Stimulated activated memory B cell treated with anti-CD40 and anti-IgM and Interleukin-4, amounts not matched to agents 10 μg/mL and 1 μg/mL and 100 μg/mL, for 72 hours (primary cell): ENCODE results near the gene ZMYND19.

ENCODE experiments used
- ATAC-seq: fragments of 150-1000 bp; cut with Tn5 transposase; 2 replicates; pipeline ENCODE4 v1.10.0; 2021
- H3K27ac Mint-ChIP-seq: one replicate; pipeline ENCODE4 v1.8.0; 2022; ENCODE audit warnings: mild to moderate bottlenecking, mixed read lengths
- H3K27me3 Mint-ChIP-seq: one replicate; pipeline ENCODE4 v1.8.0; 2022; ENCODE audit warnings: mixed read lengths
- H3K36me3 Mint-ChIP-seq: one replicate; pipeline ENCODE4 v1.8.0; 2022; ENCODE audit warnings: mixed read lengths
- H3K4me1 Mint-ChIP-seq: one replicate; pipeline ENCODE4 v1.8.0; 2022; ENCODE audit warnings: mixed read lengths
- H3K4me3 Mint-ChIP-seq: one replicate; pipeline ENCODE4 v1.8.0; 2022; ENCODE audit warnings: mild to moderate bottlenecking, moderate library complexity, mixed read lengths
- H3K9me3 Mint-ChIP-seq: one replicate; pipeline ENCODE4 v1.8.0; 2022; ENCODE audit warnings: mixed read lengths

The ZMYND19 gene

GRCh38 chr9:137619240-137620047, 29.1 kb upstream of the ZMYND19 start:
- peak; percentile 61 for ATAC-seq
- Mint-ChIP-seq H3K4me1 (peaks cover 43% of the 10 kb centered on the region), H3K36me3 (peaks cover 12% of the 10 kb centered on the region), H3K27ac (peak overlapping the region; percentile 86), H3K27me3 (no peaks in the 10 kb centered on the region), H3K4me3 (peak overlapping the region; percentile 85), H3K9me3 (no peaks in the 10 kb centered on the region)

DNA sequence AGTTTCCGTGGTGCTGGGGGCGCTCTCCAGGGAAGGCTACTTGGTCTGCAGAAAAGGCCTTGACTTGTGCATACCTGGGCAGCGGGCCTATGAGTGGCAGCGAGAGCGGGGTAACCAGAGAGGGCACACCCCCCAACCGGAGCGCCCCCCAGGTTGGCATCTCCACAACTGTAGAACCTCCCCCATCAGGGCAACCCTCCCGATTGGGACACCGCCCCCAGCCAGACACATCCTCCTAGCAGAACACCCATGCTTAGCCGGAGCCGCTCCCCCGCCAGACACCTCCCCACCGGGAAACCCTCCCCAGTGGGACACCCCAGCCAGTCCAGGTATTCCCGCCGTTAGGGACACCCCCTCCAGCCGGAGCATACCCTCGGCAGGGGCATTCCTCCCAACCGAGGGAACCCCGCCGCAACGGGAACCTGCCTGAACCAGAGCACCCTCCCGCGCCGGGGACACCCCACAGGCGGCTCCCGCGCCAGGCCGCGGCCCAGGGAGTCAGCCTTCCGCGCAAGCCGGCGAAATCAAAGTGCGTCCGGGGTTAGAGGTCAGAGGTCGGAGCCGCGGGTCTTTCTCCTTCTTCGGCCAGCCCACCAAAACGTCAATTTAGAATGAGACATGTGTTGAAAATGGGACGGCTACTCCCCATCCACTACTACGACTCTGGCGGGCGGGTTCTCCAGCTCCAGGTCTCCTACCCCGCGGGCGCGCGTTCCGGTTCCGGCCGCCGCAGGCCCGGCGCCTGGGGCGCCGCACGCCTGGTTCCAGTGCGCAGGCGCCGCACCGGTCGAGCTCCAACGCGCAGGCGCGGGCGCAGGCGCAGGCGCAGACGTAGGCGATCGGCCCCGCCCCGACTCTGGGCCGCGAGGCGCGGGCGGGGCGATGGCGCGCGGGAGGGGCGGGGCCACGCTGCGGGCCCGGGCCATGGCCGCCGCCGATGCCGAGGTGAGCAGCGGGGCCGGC, 28.1 kb upstream of the ZMYND19 start, which contains the start of gene EHMT1:
EHMT1 (plus strand) TSS at position 901 of the 963 bp plus-strand sequence; CDS start at position 925, 24 bp downstream.
- no peaks in the 10 kb centered on the region for H3K27me3 Mint-ChIP-seq
- peaks cover 37% of the 10 kb centered on the region for H3K4me1 Mint-ChIP-seq
- peak; percentile 94 for ATAC-seq
- peak within 1 kb of the TSS; percentile 86 for H3K4me3 Mint-ChIP-seq
- H3K9me3 Mint-ChIP-seq = no peaks in the 10 kb centered on the region
- H3K36me3 Mint-ChIP-seq = peaks cover 7% of the 10 kb centered on the region
- peak within 1 kb of the TSS; percentile 86 for H3K27ac Mint-ChIP-seq

DNA sequence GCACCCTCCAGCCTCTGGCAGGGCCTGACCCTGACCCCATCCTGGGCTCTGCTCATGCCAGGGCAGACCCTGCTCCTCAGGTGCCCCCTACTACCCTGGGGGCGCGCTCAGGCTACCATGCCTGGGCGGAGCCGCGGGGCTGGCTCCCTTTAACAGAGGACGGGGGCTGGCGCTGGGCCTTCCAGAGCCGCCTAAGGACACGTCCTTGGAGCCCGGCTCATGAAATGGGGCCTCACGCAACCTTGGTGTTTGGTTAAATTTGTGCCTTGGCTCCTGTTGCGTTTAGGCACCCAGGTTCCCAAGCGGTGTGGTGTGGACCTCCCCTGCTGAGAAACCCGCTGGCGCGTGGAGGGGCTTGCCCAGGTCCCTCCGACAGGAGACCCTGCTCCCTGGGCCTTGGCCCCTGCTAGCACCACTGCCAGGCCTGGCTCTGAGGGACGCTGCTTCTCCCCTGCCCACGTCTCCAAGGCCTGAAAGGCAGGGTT, 25.1 kb upstream of the ZMYND19 start:
- H3K27ac Mint-ChIP-seq = no peak overlapping the region
- ATAC-seq = no peak
- peaks cover 51% of the 10 kb centered on the region for H3K4me1 Mint-ChIP-seq
- no peaks in the 10 kb centered on the region for H3K27me3 Mint-ChIP-seq
- peaks cover 7% of the 10 kb centered on the region for H3K36me3 Mint-ChIP-seq
- no peaks in the 10 kb centered on the region for H3K9me3 Mint-ChIP-seq
- no peak overlapping the region for H3K4me3 Mint-ChIP-seq

- Mint-ChIP-seq H3K4me1 (peaks cover 47% of the 10 kb centered on the region), H3K27ac (no peak overlapping the region), H3K9me3 (no peaks in the 10 kb centered on the region), H3K36me3 (peaks cover 7% of the 10 kb centered on the region), H3K4me3 (no peak overlapping the region), H3K27me3 (no peaks in the 10 kb centered on the region)
- no peak for ATAC-seq
Observed at GRCh38 chr9:137614631-137615386, 24.5 kb upstream of the ZMYND19 start.

- Mint-ChIP-seq H3K9me3 (no peaks in the 10 kb centered on the region), H3K36me3 (peaks cover 7% of the 10 kb centered on the region), H3K4me1 (peaks cover 42% of the 10 kb centered on the region), H3K27me3 (no peaks in the 10 kb centered on the region), H3K27ac (peak overlapping the region; percentile 58), H3K4me3 (no peak overlapping the region)
- no peak for ATAC-seq
Observed at GRCh38 chr9:137613738-137614523, 23.6 kb upstream of the ZMYND19 start.

DNA sequence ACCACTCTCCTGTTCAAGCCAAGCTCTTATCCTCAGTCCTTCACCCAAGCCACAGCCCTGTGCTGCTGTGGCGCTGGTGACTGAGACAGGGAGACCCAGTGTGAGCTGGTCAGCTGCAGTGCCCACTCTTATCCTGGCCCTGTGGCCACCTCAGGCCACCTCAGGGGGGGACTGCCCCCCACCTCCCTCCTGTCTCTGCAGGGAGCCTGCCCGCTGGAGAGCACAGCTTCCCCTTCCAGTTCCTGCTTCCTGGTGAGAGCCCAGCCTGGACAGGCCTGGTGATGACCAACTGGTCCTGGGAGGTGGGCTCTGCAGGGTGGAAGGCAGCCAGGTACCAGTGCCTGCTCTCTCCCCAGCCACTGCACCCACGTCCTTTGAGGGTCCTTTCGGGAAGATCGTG, 22.9 kb upstream of the ZMYND19 start:
- H3K4me1 Mint-ChIP-seq = peaks cover 42% of the 10 kb centered on the region
- no peak overlapping the region for H3K4me3 Mint-ChIP-seq
- H3K27me3 Mint-ChIP-seq = no peaks in the 10 kb centered on the region

GRCh38 chr9:137612741-137613142, 22.4 kb upstream of the ZMYND19 start:
- Mint-ChIP-seq H3K4me1 (peaks cover 37% of the 10 kb centered on the region), H3K9me3 (no peaks in the 10 kb centered on the region), H3K36me3 (peaks cover 7% of the 10 kb centered on the region), H3K27ac (peak overlapping the region; percentile 58), H3K27me3 (no peaks in the 10 kb centered on the region), H3K4me3 (no peak overlapping the region)
- ATAC-seq = no peak

More for the DNA sequence above, 22.9 kb upstream of the ZMYND19 start:
- ATAC-seq = no peak
- Mint-ChIP-seq H3K9me3 (no peaks in the 10 kb centered on the region), H3K27ac (peak overlapping the region; percentile 58), H3K36me3 (peaks cover 7% of the 10 kb centered on the region)

- Mint-ChIP-seq H3K4me3 (peak overlapping the region; percentile 7), H3K36me3 (peaks cover 7% of the 10 kb centered on the region), H3K4me1 (peaks cover 37% of the 10 kb centered on the region), H3K27ac (peak overlapping the region; percentile 64), H3K9me3 (no peaks in the 10 kb centered on the region), H3K27me3 (no peaks in the 10 kb centered on the region)
- peak; percentile 65 for ATAC-seq
Observed at GRCh38 chr9:137611623-137612609, 21.6 kb upstream of the ZMYND19 start.

DNA sequence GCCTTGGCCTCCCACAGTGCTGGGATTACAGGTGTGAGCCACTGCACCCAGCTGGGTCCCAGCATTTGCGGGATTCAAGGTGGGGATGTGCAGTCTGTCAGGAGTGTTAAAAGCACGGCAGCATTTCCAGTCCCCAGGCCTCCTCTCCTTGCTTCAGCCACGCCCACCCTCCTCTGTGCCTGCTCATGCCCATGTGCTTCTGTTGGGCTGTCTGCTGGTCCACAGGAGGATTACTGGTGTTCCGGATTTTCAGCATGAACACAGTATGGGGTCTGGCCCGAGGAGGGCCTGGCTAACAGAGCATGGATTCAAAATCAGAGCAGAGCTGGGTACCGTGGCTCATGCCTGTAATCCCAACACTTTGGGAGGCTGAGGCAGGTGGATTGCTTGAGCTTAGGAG, 20.6 kb upstream of the ZMYND19 start:
- no peak for ATAC-seq
- Mint-ChIP-seq H3K9me3 (no peaks in the 10 kb centered on the region), H3K27me3 (no peaks in the 10 kb centered on the region), H3K4me1 (peaks cover 43% of the 10 kb centered on the region), H3K36me3 (peaks cover 7% of the 10 kb centered on the region), H3K27ac (peak overlapping the region; percentile 64), H3K4me3 (no peak overlapping the region)

DNA sequence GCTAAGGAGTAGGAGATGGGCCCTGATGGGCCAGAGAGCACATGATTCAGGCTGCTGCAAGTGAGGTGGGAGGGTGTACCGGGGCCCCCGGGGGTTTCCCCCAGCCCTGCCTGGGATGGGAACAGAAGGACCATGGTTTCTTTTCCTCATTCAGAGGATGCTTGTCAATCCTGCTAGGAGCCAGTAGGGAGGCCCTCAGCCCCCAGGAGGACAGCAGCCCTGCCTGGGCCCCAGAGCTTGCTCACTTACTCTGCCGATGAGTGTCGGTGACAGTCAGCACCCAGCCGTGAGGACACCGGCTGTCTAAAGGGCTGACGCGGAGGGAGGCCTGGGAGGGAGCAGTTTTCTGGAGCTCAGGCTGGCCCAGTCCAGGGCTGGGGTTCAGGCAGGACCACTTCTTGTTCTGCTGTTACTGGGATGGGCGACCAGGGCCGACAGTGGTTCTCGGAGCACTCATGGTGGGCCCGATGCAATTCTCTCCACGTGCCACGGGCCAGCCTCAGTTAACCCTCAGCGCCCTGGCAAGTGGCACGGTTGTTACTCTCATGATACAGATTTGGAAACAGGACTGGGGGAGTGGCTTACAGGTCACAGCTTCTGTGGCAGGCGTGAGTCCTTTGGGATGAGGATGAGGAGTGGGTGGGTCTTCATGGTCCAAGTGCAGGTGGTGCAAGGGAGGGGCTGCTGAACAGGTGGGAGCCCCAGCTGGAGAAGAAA, 17.0 kb upstream of the ZMYND19 start:
- Mint-ChIP-seq H3K4me3 (peak overlapping the region; percentile 77), H3K9me3 (no peaks in the 10 kb centered on the region), H3K27me3 (no peaks in the 10 kb centered on the region), H3K36me3 (no peaks in the 10 kb centered on the region), H3K27ac (no peak overlapping the region), H3K4me1 (peaks cover 46% of the 10 kb centered on the region)
- no peak for ATAC-seq

DNA sequence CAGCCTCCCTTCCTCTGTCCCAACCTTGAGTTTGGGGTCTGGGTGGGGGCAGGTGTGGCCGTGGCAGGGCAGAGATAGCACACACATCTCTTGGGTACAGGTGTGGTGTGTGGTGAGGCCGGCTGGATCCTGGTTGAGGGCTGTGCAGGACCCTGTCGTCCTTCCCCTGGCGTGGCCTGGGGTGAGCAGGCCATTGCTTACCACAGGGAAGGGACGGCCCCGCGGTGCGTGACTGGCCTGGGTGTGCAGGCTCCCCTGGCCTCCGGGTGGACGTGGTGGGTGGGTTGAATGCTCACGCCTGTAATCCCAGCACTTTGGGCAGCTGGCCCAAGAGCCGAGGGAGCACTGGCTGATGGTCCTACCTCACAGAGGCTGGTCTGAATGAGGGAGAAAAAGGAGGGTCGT, 16.4 kb upstream of the ZMYND19 start:
- no peaks in the 10 kb centered on the region for H3K9me3 Mint-ChIP-seq
- H3K36me3 Mint-ChIP-seq = no peaks in the 10 kb centered on the region
- peaks cover 40% of the 10 kb centered on the region for H3K4me1 Mint-ChIP-seq
- no peaks in the 10 kb centered on the region for H3K27me3 Mint-ChIP-seq
- ATAC-seq = no peak
- peak overlapping the region; percentile 77 for H3K4me3 Mint-ChIP-seq
- H3K27ac Mint-ChIP-seq = peak overlapping the region; percentile 53

- H3K36me3 Mint-ChIP-seq = no peaks in the 10 kb centered on the region
- H3K27ac Mint-ChIP-seq = peak overlapping the region; percentile 53
- H3K4me3 Mint-ChIP-seq = peak overlapping the region; percentile 77
- no peaks in the 10 kb centered on the region for H3K9me3 Mint-ChIP-seq
- H3K27me3 Mint-ChIP-seq = no peaks in the 10 kb centered on the region
- peaks cover 34% of the 10 kb centered on the region for H3K4me1 Mint-ChIP-seq
- peak; percentile 1 for ATAC-seq
Observed at GRCh38 chr9:137606005-137606621, 15.8 kb upstream of the ZMYND19 start.
